Spleen (tissue), 11 donors: ENCODE measurements around the gene KRT9. TPM values are rescaled to one million over a fixed set of nuclear protein-coding genes. Genes with fewer than 3 reads are reported as not detected.

ENCODE experiments used
- DNase-seq: peaks from one replicate; pipeline ENCODE4 v3.0.0-alpha.2; 2020
- H3K27ac ChIP-seq, 8 donors: fragments of 200-600 bp; sonication (generic) in 7 of 8; 1 replicate in 4 of 8; 2 replicates in 4 of 8; pipeline versions ENCODE4 v1.5.0 to v1.8.0; 2016 to 2021; ENCODE audit warnings: inconsistent platforms in 4 of 8, mild to moderate bottlenecking in 4 of 8, moderate library complexity in 1 of 8
- H3K27me3 ChIP-seq, 7 donors: fragments of 200-600 bp; sonication (generic) in 6 of 7; replicated peaks in 1 of 7; 1 replicate in 4 of 7; 2 replicates in 3 of 7; pipeline versions ENCODE4 v1.5.0 to v1.8.0; 2016 to 2021; ENCODE audit warnings: inconsistent platforms in 3 of 7, mild to moderate bottlenecking in 1 of 7
- H3K36me3 ChIP-seq, 6 donors: fragments of 200-600 bp; sonication (generic) in 5 of 6; 1 replicate in 4 of 6; 2 replicates in 2 of 6; pipeline versions ENCODE4 v1.5.0 to v1.8.0; 2016 to 2021; ENCODE audit warnings: inconsistent platforms in 2 of 6
- H3K4me1 ChIP-seq, 6 donors: fragments of 200-600 bp; sonication (generic) in 5 of 6; 1 replicate in 3 of 6; 2 replicates in 3 of 6; pipeline versions ENCODE4 v1.5.0 to v1.8.0; 2016 to 2021; ENCODE audit warnings: inconsistent platforms in 3 of 6
- H3K4me3 ChIP-seq, 8 donors: fragments of 200-600 bp; sonication (generic) in 7 of 8; 1 replicate in 4 of 8; 2 replicates in 4 of 8; pipeline versions ENCODE4 v1.5.0 to v1.8.0; 2016 to 2021; ENCODE audit warnings: inconsistent platforms in 4 of 8, mild to moderate bottlenecking in 4 of 8, moderate library complexity in 2 of 8
- H3K9me3 ChIP-seq, 8 donors: fragments of 200-600 bp; sonication (generic) in 7 of 8; 1 replicate in 4 of 8; 2 replicates in 4 of 8; pipeline versions ENCODE4 v1.5.0 to v1.8.0; 2016 to 2021; ENCODE audit warnings: inconsistent platforms in 4 of 8
- POLR2A ChIP-seq, 3 donors: fragments of 450-650 bp; IDR thresholded peaks; one replicate each; pipeline ENCODE4 v1.5.1; 2017; ENCODE audit warnings: antibody characterized with exemption in 3 of 3, mild to moderate bottlenecking in 1 of 3
- POLR2AphosphoS5 ChIP-seq, 3 donors: sonication (generic); formaldehyde crosslinking; IDR thresholded peaks; one replicate each; pipeline ENCODE4 v1.5.1; 2017; ENCODE audit warnings: antibody characterized with exemption in 3 of 3
- WGBS, 5 donors: extraction: QIAGEN DNeasy Blood & Tissue Kit in 3 of 5; methylation state at CpG; one replicate each; pipeline versions ENCODE4 v1.1.5 to v1.1.7; 2013 to 2018; 5-methylcytosine and 5-hydroxymethylcytosine counted together
- intact Hi-C: fragments of 100-400 bp; cut with DNase I; formaldehyde crosslinking; loops from one replicate; pipeline ENCODE4 v1.15.0; 2023; ENCODE audit warnings: low total_unique reads
- polyA plus RNA-seq, 3 donors: library from polyadenylated mRNA; stranded (reverse); fragments of 200-250 nt; gene quantifications; one replicate each; pipeline ENCODE4 v1.2.1, GENCODE V29; 2013
- total RNA-seq, 7 donors: library from RNA; depleted of rRNA in 3 of 7; stranded (reverse); fragments of >200 nt in 3 of 7; fragmentation: NEBNext Ultra II Directional in 4 of 7; extraction: Animal tissue kit (Norgen Biotek cat#: 25700) in 4 of 7; gene quantifications; one replicate each; pipeline versions ENCODE4 v1.1.0 to v1.2.1, GENCODE V29; 2016 to 2021
- TF ChIP-seq, protein P1 (sequence below), 11 experiments: fragments of 200-600 bp in 7 of 11; fragments of 450-650 bp in 4 of 11; sonication (generic) in 4 of 11; IDR thresholded peaks in 8 of 11; conservative IDR thresholded peaks in 3 of 11; 1 replicate in 7 of 11; 2 replicates in 4 of 11; pipeline versions ENCODE4 v1.4.0 to v1.8.0; 2016 to 2021; ENCODE audit warnings: antibody characterized with exemption in 11 of 11, inconsistent platforms in 4 of 11, mild to moderate bottlenecking in 1 of 11
- donor health status: healthy with polysubstance abuse.
- donor health status: DM: no; HTN: no; CAD: no; lungs with moderate emphysema.
- donor health status: DM: no; HTN: no; CAD: no.
- donor health status: Bipolar disorder and iron deficiency.
- donor health status: healthy.
- donor health status: DM: no; HTN: no; CAD: no.
- donor health status: DM: yes; HTN: yes; CAD: no.

Gene KRT9
- total and polyA plus RNA-seq, 10 donors, result not detected

GRCh38 chr17:41600318-41600717 is 28.5 kb upstream of the KRT9 start:
- Histone ChIP-seq H3K27ac (no peak overlapping the region), H3K4me1 (no peaks in the 10 kb centered on the region), H3K4me3 (no peak overlapping the region), H3K27me3 (peaks cover 0 to 33% (median 0%) of the 10 kb centered on the region in 7 donors), H3K36me3 (no peaks in the 10 kb centered on the region), H3K9me3 (peaks cover 0 to 1% (median 0%) of the 10 kb centered on the region in 8 donors)
- intact Hi-C loops, result no loop called here
- no peak for DNase-seq
- TF ChIP-seq, protein P1, sequence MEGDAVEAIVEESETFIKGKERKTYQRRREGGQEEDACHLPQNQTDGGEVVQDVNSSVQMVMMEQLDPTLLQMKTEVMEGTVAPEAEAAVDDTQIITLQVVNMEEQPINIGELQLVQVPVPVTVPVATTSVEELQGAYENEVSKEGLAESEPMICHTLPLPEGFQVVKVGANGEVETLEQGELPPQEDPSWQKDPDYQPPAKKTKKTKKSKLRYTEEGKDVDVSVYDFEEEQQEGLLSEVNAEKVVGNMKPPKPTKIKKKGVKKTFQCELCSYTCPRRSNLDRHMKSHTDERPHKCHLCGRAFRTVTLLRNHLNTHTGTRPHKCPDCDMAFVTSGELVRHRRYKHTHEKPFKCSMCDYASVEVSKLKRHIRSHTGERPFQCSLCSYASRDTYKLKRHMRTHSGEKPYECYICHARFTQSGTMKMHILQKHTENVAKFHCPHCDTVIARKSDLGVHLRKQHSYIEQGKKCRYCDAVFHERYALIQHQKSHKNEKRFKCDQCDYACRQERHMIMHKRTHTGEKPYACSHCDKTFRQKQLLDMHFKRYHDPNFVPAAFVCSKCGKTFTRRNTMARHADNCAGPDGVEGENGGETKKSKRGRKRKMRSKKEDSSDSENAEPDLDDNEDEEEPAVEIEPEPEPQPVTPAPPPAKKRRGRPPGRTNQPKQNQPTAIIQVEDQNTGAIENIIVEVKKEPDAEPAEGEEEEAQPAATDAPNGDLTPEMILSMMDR (IDR thresholded peaks at IDR 0.05 in 8 of 11, conservative IDR thresholded peaks at IDR 0.05 in 3 of 11), result no peak
- no peak for TF ChIP-seq POLR2AphosphoS5 (IDR thresholded peaks at IDR 0.05)
- TF ChIP-seq POLR2A (IDR thresholded peaks at IDR 0.05), result no peak
- WGBS, 5 donors, result 73 to 79% (median 76%) methylated on average over 4 of the region's 4 CpGs

DNA sequence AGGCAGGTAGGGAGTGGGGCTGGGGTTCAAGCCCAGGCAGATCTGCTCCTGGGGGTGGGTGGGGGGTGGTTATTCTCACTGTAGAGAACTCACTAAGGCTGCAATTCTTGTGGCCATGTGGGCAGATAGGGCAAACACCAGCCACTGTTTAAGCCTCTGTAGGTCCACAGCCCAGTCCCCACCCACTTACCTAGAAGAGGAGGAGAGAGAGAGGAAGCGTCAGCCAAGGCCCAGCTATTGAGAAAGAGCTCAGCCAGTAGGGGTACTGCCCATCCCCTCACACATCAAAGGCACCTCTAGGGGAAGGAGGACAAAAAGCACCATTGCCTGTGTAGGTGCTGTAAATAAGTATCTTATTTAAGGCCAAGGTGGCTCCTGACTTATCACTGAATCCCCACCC is 27.8 kb upstream of the KRT9 start:
- WGBS, 5 donors, result 26 to 80% (median 67%) methylated on average over 1 of the region's 1 CpG
- Histone ChIP-seq H3K4me3 (no peak overlapping the region), H3K27ac (no peak overlapping the region), H3K27me3 (peaks cover 0 to 31% (median 0%) of the 10 kb centered on the region in 7 donors), H3K4me1 (no peaks in the 10 kb centered on the region), H3K36me3 (no peaks in the 10 kb centered on the region), H3K9me3 (no peaks in the 10 kb centered on the region)
- TF ChIP-seq, protein P1 (IDR thresholded peaks at IDR 0.05 in 8 of 11, conservative IDR thresholded peaks at IDR 0.05 in 3 of 11), result no peak
- TF ChIP-seq POLR2AphosphoS5 (IDR thresholded peaks at IDR 0.05), result no peak
- no peak for TF ChIP-seq POLR2A (IDR thresholded peaks at IDR 0.05)
- DNase-seq, result no peak
- intact Hi-C loops, result no loop called here

- no peaks in the 10 kb centered on the region for H3K4me1 ChIP-seq
- intact Hi-C loops, result no loop called here
- 78 to 85% (median 79%) methylated on average over 8 of the region's 8 CpGs for whole genome bisulfite sequencing, 5 donors
- H3K4me3 ChIP-seq, result no peak overlapping the region
- H3K36me3 ChIP-seq, result no peaks in the 10 kb centered on the region
- no peak overlapping the region for H3K27ac ChIP-seq
- no peaks in the 10 kb centered on the region for H3K9me3 ChIP-seq
- H3K27me3 ChIP-seq, result peaks cover 0 to 25% (median 0%) of the 10 kb centered on the region in 7 donors
- no peak for DNase-seq
- TF ChIP-seq, protein P1 (IDR thresholded peaks at IDR 0.05 in 8 of 11, conservative IDR thresholded peaks at IDR 0.05 in 3 of 11), result no peak
- TF ChIP-seq POLR2AphosphoS5 (IDR thresholded peaks at IDR 0.05) (no peak), POLR2A (IDR thresholded peaks at IDR 0.05) (no peak)
These were observed 23.7 kb upstream of the KRT9 start for GRCh38 chr17:41595585-41595984.

DNA sequence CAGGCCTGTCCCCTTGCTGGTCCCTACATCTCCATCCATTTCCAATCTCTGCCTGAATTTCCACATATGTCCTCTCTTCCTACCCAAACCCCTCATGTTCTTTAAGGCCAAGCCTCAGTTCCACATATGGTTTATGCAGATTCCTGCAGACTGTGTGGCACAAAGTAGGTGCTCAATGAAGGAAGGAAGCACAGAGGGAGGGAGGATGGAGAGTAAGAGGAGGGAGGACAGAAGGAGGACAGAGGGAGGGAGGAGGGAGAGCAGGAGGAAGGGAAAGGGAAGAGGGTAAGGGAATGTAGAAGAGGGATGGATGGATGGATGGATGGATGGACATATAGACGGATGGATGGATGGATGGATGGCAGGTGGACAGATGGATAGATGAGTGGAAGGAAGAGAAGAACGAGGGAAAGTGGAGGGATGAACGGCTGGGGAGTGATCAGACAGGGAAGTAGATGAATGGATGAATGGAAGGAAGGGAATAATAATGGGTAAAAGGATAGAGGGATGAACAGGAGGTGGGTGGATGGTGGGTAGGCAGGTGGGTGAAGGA is 22.6 kb upstream of the KRT9 start:
- TF ChIP-seq POLR2AphosphoS5 (IDR thresholded peaks at IDR 0.05), result no peak
- no peak for TF ChIP-seq POLR2A (IDR thresholded peaks at IDR 0.05)
- TF ChIP-seq, protein P1 (IDR thresholded peaks at IDR 0.05 in 8 of 11, conservative IDR thresholded peaks at IDR 0.05 in 3 of 11), result no peak
- Histone ChIP-seq H3K4me3 (no peak overlapping the region), H3K36me3 (no peaks in the 10 kb centered on the region), H3K27me3 (peaks cover 0 to 25% (median 0%) of the 10 kb centered on the region in 7 donors), H3K27ac (no peak overlapping the region), H3K9me3 (no peaks in the 10 kb centered on the region), H3K4me1 (no peaks in the 10 kb centered on the region)
- WGBS, 5 donors, result 39 to 76% (median 66%) methylated on average over 3 of the region's 3 CpGs
- intact Hi-C loops, result no loop called here
- DNase-seq, result no peak
